ENCODE results near the gene UBXN7. TPM values are rescaled to one million over a fixed set of nuclear protein-coding genes. Genes with fewer than 3 reads are reported as not detected.

Gene UBXN7
- total RNA-seq, 4 donors from 2014 or later: 4.2 to 8.0 (median 5.4) TPM

DNA sequence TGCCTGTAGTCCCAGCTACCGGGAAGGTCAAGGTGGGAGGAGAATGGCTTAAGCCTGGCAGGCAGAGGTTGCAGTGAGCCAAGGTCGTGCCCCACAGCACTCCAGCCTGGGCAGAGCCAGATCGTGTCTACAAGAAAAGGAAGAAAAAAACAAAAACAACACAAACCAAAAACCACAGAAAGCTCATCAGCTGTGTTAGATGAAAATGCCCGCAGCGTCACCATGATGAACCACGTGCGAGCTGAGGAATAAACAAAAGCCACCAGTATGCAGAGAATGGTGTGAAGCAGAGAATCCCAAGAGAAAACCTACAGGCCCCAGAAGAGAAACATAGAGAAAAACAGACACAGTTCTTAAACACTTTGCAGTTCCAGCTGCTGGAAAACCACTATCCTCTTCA is 74.3 kb downstream of the UBXN7 start:
- no peak for TF ChIP-seq POLR2A (IDR thresholded peaks at IDR 0.05)
- H3K36me3 ChIP-seq: peaks cover 0 to 79% of the 10 kb centered on the region in 2 donors
- no peak overlapping the region for H3K4me3 ChIP-seq
- no peaks in the 10 kb centered on the region for H3K9me3 ChIP-seq
- no peak for DNase-seq
- H3K27me3 ChIP-seq: no peaks in the 10 kb centered on the region
- H3K27ac ChIP-seq: no peak overlapping the region
- in situ Hi-C loops (cut with MboI; ENCODE audit: low sequenced_read_pairs in 4 of 4): no loop called here
- H3K4me1 ChIP-seq: no peaks in the 10 kb centered on the region
- intact Hi-C loops (cut with DNase I; ENCODE audit: low total_unique reads): no loop called here
- ATAC-seq: no peak

DNA sequence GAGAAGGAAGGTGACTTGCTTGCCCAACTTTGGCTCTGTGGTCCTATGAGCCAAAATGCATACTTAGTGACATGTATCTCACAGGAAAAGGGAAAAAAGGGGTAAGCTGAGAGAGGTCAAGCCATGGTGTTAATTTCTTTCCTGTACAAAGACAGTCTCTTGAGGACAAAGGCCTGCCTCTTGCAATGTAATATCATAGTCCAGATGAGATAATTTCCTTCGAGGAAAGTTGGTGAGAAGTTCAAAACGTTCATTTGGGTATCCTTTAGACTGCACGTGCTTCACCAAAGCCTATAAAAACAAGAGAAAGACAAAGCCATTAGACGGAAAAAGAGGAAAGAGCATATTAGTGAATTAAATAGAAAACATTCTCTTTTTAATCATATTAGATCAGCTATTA is 75.7 kb downstream of the UBXN7 start:
- TF ChIP-seq, protein P1, sequence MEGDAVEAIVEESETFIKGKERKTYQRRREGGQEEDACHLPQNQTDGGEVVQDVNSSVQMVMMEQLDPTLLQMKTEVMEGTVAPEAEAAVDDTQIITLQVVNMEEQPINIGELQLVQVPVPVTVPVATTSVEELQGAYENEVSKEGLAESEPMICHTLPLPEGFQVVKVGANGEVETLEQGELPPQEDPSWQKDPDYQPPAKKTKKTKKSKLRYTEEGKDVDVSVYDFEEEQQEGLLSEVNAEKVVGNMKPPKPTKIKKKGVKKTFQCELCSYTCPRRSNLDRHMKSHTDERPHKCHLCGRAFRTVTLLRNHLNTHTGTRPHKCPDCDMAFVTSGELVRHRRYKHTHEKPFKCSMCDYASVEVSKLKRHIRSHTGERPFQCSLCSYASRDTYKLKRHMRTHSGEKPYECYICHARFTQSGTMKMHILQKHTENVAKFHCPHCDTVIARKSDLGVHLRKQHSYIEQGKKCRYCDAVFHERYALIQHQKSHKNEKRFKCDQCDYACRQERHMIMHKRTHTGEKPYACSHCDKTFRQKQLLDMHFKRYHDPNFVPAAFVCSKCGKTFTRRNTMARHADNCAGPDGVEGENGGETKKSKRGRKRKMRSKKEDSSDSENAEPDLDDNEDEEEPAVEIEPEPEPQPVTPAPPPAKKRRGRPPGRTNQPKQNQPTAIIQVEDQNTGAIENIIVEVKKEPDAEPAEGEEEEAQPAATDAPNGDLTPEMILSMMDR (IDR thresholded peaks at IDR 0.05 in 4 of 5, conservative IDR thresholded peaks at IDR 0.05 in 1 of 5): no peak
- TF ChIP-seq POLR2A (IDR thresholded peaks at IDR 0.05): no peak
- no peaks in the 10 kb centered on the region for H3K4me1 ChIP-seq
- H3K4me3 ChIP-seq: no peak overlapping the region
- ATAC-seq (no peak), DNase-seq (no peak)
- in situ Hi-C loops (cut with MboI; ENCODE audit: low sequenced_read_pairs in 4 of 4) (no loop called here), intact Hi-C loops (cut with DNase I; ENCODE audit: low total_unique reads) (no loop called here)
- peaks cover 0 to 67% of the 10 kb centered on the region in 2 donors for H3K36me3 ChIP-seq
- no peaks in the 10 kb centered on the region for H3K9me3 ChIP-seq
- no peak overlapping the region for H3K27ac ChIP-seq
- no peaks in the 10 kb centered on the region for H3K27me3 ChIP-seq

DNA sequence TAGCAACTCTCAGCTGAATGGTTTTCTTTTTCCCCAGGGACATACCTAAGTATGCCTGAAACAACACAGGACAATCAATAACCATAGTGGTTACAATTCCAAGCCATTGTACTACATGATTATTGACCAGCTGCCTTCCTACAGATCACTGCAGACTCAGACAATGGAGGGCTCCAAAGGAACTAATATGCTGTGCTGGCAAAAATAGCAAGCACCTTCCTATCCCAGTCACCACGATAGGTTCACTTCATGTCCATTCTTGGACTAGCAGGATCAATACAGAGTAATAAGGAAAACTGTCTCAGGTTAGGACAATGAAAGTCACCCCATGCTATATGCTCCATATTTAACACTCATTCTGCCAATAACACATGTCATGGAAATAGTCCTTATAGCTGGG is 76.6 kb downstream of the UBXN7 start:
- Histone ChIP-seq H3K9me3 (no peaks in the 10 kb centered on the region), H3K4me1 (no peaks in the 10 kb centered on the region), H3K36me3 (peaks cover 0 to 60% of the 10 kb centered on the region in 2 donors), H3K27me3 (no peaks in the 10 kb centered on the region), H3K4me3 (no peak overlapping the region), H3K27ac (no peak overlapping the region)
- no peak for ATAC-seq
- TF ChIP-seq, protein P1 (IDR thresholded peaks at IDR 0.05 in 4 of 5, conservative IDR thresholded peaks at IDR 0.05 in 1 of 5): no peak
- TF ChIP-seq POLR2A (IDR thresholded peaks at IDR 0.05): no peak
- no peak for DNase-seq
- in situ Hi-C loops (cut with MboI; ENCODE audit: low sequenced_read_pairs in 4 of 4) (no loop called here), intact Hi-C loops (cut with DNase I; ENCODE audit: low total_unique reads) (no loop called here)

DNA sequence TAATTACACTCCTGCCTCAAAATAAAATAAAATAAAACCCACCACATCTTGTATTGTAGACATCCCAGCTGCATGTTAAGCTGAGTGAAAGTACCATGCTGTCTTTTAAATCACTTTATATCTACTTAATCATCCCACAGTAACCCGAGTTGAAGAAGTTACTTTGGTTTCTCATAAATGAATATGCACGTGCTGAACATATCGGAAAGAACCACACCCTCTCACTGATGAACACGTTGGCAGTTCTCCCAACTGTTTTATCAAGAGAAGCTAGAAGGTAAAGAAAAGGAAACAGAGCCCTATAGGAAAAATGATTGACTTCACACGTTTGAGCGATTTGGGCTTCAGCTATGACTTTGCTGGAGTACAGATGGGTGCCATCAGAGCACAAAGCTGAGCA is 78.1 kb downstream of the UBXN7 start:
- H3K4me3 ChIP-seq: no peak overlapping the region
- TF ChIP-seq, protein P1 (IDR thresholded peaks at IDR 0.05 in 4 of 5, conservative IDR thresholded peaks at IDR 0.05 in 1 of 5): no peak
- TF ChIP-seq POLR2A (IDR thresholded peaks at IDR 0.05): no peak
- ATAC-seq (no peak), DNase-seq (no peak)
- H3K27me3 ChIP-seq: no peaks in the 10 kb centered on the region
- H3K36me3 ChIP-seq: peaks cover 0 to 45% of the 10 kb centered on the region in 2 donors
- H3K4me1 ChIP-seq: no peaks in the 10 kb centered on the region
- in situ Hi-C loops (cut with MboI; ENCODE audit: low sequenced_read_pairs in 4 of 4) (no loop called here), intact Hi-C loops (cut with DNase I; ENCODE audit: low total_unique reads) (no loop called here)
- H3K9me3 ChIP-seq: no peaks in the 10 kb centered on the region
- no peak overlapping the region for H3K27ac ChIP-seq

DNA sequence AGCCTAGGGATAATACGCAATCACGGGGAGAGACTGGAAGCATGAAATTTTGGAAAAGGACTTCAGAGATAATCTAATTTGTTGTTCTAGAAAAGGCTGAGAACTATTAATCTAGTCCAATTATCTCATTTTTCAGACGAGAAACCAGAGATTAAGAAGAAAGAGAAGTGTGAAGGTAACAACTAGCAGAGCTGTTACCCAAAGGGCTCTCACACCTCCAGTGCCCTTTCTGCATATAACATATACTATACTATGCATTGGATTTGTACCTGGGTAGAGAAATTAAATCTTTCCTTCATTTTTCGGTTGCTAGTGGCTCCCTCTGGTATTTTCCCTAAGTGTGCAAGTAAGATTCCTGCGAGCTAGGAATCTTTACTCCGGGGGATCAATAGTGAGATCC is 80.7 kb downstream of the UBXN7 start:
- ATAC-seq (no peak), DNase-seq (no peak)
- Histone ChIP-seq H3K9me3 (no peaks in the 10 kb centered on the region), H3K4me3 (no peak overlapping the region), H3K27ac (no peak overlapping the region), H3K36me3 (peaks cover 0 to 42% of the 10 kb centered on the region in 2 donors), H3K4me1 (no peaks in the 10 kb centered on the region), H3K27me3 (no peaks in the 10 kb centered on the region)
- no peak for TF ChIP-seq POLR2A (IDR thresholded peaks at IDR 0.05)
- TF ChIP-seq, protein P1 (IDR thresholded peaks at IDR 0.05 in 4 of 5, conservative IDR thresholded peaks at IDR 0.05 in 1 of 5): no peak
- intact Hi-C loops (cut with DNase I; ENCODE audit: low total_unique reads) (no loop called here), in situ Hi-C loops (cut with MboI; ENCODE audit: low sequenced_read_pairs in 4 of 4) (no loop called here)

All from gastrocnemius medialis (tissue), 4 donors.